Forelimb muscle (tissue), 1 donor: Measurements from ENCODE around the gene ZNF423. TPM values are rescaled to one million over a fixed set of nuclear protein-coding genes. Genes with fewer than 3 reads are reported as not detected.
"Not testable (repeated sequence)": the region's sequence is repeated elsewhere in the genome, so short reads cannot be mapped to it uniquely, and the experiment has no call there.

ENCODE experiments used
- DNase-seq: peaks from one replicate; pipeline ENCODE4 v3.0.0-alpha.2; 2013; ENCODE audit warnings: low read depth
- polyA plus RNA-seq: library from polyadenylated mRNA; unstranded; fragments of 120-200 nt; gene quantifications from one replicate; pipeline ENCODE4 v1.2.1, GENCODE V29; 2013; ENCODE audit not compliant: insufficient read length

Gene ZNF423
- polyA plus RNA-seq, 1 donor, result 26.2 TPM

DNA sequence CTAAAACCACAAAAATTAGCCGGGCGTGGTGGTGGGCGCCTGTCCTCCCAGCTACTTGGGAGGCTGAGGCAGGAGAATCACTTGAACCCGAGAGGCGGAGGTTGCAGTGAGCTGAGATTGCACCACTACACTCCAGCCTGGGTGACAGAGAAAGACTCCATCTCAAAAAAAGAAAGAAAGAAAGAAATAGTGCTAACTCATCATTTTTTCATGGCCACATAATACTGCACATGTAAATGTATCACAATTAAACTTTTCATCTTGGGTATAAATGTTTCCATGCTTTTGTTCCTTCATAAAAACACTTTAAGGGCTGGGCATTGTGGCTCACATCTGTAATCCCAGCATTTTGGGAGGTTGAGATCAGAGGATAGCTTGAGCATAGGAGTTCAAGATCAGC, 15.9 kb upstream of the ZNF423 start:
- not testable (repeated sequence) for DNase-seq

DNA sequence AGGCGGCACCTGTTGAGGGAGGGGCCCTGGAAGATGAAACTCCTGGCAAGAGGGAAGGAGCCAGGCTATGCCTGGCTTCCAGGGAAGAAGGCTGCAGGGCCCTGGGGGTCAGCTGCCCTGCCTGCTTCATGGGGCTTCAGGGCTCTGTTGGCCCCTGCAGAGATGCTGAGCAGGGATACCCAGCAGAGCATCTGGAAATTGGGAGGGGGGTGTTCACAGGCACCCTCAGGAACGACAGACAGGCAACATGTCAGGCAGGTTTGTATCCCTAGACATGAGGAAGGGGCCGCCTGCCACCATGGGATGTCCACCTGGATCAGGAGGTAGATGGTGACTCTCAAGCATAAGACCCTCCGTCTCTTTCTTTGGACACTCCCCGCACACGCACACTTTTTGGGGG, 13.8 kb upstream of the ZNF423 start:
- no peak for DNase-seq

DNA sequence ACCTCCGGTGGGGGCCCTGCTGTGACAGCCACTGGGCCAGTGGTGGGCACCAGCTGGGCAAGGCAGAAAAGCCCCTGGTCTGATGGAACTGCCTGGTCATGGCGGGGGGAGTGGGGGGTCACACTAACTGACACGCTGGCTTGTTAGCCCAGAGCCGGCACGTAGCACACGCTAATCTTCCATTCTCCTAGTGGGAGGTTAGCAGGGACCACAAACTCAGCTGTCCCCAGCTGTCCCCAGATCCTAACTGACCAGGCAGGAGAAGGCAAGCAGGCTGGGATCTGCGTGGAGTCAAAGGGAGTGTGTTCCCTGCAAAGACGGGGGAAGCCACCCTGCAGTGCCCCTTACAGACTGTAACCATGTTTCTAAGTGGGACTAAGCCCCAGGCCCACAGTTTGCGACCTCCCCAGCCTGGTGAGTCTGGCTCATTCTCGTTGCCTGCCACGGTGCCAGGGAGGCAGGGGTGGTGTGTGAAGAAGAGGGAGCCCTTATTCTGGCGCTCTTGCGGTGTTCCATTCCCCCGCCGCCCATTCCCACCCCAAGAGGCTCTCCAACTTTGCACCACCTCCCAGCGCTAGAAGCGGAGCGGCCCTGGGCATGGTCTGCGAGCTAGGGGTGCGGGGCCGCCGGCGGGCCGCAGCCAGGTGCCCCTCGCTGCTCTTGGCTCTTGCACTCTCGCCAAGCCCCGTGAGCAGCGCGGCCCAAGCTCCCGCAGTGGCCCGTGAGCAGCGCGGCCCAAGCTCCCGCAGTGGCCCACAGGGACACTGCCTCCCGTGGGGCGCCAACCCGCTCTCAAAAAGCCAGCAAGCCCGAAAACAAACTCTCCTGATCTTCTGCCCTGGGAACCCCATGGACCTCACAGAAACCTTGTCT, 12.1 kb upstream of the ZNF423 start:
- no peak for DNase-seq

DNA sequence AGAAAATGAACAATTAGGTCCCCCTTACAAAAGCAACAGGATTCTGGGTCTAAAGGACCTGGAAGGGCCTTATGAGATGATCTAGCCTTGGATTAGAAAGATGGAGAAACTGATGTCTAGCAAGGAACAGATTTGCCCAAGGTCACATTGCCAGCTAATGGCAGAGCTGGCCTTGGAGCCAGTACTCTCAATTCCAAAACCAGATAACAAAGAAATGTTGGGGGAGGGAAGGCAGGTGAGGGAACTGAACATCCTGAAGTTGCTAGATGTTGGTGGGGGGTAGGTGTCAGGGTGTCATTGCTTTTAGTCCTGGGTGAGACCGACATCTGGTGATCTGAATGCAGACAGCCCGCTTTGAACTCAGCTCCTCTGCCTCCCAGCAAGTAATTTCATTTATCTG, 11.3 kb upstream of the ZNF423 start:
- no peak for DNase-seq

DNA sequence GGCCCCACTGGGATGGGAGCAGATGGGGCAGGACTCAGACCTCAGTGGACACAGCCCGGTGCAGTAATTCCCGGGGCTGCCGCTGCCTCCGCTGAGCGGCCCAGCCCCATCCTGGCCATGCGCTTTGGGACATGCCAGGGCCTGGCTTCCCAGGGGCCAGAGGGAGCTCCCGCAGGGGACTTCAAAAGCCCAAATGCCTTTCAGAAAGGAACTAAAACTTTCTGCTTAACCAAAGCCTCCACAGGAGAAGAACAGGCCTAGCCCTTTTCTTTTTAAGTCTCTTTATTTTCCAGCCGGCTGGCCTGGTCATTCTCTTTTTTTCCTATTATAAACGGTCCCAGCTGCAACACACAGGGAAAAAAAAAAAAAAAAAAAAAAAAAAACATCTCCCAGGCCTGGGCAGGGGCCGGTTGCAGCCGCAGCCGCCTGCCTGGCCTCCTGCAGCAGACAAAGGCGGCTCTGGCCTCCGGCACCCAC, 10.7 kb upstream of the ZNF423 start:
- DNase-seq, result no peak

DNA sequence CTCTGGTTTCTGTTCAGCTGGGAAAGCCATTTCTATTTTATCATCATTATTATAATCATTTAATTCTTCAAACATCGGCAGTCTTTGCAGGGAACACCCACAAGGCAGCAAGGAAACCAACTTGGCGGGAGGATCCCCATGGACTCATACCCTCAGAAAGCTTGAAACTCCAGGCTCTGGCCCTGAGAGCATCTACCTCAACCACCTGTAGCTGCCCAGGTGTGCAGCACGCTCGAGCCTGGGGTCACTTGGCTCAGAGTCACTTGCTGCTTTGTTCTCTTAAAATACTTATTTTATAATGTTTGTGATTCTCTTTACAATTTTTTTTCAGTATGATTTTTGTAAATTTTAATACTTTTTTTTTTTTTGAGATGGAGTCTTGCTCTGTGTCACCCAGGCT, 6.8 kb upstream of the ZNF423 start:
- no peak for DNase-seq

DNA sequence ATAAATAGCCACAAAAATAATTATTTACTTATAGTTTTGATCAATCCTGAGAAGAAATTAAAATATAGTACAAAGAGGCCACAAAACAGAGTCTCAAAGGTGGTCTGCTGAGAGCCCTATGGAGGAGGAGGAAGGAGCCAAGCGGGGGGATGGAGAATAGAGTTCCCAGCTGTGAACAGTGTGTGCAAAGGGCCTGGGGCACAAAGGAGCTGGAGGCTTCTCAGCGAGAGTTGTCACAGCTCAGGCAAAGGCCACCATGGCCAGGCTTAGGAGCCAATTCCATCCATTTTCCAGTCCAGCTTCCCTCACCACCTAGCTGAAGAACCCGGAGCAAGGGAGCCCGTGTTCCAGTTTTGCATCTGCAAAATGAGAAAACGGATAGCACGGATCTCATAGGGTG, 5.4 kb upstream of the ZNF423 start:
- DNase-seq, result no peak

DNA sequence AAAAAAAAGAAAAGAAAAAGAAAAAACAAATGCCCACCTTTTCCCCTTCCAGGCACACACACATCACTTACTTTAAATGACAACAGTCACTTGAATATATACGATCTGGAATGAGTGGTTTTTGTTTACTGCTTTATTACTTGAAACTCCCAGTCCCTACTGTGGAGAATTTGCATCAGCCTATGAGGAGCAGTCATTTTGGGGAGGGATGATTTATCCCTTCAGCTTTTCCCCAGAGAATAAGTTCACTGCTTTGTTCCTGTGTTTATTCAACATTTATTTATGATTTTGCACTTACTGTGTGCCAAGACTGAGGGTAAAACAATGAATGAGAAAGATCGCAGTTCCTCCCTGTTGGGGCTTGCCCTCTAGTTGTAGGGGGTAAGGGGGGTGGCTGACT, 4.7 kb upstream of the ZNF423 start:
- no peak for DNase-seq

DNA sequence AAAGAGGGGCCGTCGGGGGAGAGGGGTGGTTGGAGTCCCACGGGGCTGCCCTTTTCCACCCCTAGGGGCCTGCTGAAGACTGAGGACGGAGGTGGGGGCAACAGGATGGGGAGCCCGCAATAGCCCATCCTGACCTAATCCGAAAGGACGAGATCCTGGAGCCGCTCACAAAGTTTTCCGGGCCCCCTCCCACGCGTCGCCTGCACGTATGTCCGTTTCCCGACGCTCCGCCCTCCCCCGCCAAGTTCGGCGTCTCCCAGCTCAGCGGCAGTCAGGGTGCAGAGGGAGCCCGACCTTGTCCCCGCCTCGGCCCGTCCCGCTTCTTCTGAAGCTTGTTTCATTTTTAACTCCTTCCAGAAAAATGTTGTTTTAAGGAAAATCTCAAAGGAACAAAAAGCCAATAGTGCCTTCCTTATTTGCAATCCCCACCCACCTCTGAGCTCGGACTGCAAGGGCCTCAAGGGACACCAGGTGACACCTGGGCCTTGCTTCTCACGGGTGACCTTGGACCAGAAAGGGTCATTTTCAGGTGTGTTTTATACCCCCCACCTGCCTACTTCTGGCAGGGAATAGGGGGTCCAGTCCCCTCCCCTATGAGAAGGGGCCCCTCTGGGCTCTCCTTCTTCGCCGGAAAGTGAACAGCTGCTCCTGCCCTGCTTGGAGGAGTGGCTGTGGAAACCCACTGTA, 3.4 kb upstream of the ZNF423 start:
- DNase-seq, result no peak

DNA sequence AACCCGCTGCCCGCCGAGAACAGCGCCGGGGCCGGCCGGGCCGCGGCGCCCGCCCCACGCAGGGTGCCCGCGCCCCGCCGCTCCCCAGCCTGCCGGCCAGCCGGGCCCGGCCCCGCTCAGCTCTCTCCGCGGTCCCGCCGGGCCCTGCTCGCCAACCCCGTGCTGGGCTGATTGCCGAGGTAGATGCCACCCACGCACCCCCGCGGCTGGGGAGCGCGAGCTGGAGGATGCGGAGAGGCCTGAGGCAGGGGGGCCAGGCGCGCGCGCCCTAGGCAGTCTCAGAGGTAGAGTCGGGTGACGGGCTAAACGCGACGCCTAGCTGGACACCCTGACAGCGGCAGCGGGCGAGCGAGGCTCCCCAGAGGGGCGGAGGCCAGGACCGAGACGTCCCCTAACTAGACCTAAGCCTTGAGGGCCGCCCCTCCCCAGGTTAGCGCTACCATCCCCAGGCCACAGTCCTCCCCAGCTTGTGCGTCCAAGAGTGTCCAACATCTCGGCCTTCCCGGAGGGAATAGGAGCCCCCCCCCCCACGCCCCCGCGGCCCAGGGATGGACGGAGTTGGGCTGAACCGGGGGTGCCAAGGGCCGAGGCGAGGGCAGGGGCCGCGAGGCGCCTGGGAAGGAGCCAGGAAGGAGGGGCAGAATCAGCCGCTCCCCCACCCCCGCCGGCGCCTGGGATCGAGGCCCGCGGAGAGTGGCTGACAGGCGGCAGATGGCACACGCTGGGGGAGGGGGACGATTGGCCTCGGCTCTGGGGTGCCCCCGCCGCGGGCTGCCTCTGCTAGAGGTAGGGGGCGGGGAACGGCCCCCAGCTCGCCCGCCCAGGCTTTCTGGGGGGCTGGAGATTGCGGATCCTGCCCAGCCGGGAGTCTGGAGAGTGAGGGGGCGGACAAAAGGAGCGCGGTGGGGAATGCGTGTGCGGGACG, 2.5 kb upstream of the ZNF423 start:
- no peak for DNase-seq

DNA sequence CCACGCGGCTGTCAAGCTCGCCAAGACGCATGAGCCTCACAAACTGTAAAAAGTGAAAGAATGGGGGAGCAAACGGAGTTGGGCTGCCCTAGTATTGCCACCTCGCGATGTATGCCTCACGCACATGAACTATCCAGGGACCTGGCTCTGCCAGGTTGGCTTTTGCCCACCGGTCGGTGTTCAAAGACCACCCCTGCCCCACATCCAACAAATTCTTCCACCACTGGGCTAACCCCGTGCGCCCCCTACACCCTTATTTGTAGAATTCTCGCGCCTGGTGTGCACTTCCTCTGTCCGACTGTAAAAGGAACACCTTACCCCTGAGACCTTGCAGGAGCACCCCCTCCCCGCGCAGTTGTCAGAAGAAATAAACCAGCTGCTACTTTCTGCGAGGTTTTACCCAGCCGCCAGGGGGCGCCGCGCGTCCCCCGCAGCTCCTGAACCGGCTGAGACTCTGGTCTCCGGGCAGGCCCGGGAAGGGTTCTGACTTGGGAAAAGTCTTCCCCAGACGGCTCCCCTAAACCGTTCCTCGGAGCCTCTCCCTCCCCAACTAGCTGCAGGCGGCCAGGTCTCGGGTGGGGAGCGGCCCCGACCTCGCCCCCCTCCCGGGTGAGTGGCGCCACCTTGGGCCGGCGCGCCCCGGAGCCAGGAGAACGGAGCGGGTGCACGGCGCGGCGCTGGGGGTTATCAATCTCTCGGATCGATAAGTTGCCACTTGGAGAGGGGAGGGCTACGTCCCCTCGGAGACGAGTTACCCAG, 1.7 kb upstream of the ZNF423 start:
- DNase-seq, result no peak

DNA sequence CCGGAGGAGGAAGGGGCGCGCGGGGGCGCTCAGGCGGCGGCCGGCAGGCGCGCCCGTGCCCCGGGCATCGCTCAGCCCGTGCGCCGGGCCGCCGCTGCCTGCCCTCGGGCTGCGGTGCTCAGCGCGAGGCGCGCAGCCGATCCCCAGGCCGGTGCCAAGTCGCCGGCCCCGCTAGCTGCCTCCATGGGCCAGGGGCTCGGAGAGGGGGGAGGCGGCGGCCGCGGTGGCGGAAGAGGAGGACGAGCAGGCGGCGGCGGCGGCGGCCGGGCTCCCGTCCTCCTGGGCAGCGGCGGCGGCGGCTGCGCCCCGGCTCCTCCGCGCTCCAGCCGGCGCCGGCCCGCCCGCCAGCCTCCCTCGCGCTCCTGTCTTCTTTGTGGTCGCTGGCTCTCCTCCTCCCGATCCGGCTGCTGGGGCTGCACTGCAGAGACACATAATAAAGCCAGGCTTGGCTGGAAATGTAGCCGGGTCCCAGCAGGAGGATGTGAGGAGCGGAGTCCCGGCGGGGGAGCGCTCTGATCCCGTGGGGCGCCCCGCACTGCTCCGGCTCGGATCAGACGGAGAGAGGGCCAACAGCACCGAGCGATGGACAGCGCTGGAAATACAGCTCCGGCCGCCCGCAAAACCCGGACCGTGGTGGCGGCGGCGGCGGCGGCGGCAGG, 889 bp upstream of the ZNF423 start:
- DNase-seq, result no peak

DNA sequence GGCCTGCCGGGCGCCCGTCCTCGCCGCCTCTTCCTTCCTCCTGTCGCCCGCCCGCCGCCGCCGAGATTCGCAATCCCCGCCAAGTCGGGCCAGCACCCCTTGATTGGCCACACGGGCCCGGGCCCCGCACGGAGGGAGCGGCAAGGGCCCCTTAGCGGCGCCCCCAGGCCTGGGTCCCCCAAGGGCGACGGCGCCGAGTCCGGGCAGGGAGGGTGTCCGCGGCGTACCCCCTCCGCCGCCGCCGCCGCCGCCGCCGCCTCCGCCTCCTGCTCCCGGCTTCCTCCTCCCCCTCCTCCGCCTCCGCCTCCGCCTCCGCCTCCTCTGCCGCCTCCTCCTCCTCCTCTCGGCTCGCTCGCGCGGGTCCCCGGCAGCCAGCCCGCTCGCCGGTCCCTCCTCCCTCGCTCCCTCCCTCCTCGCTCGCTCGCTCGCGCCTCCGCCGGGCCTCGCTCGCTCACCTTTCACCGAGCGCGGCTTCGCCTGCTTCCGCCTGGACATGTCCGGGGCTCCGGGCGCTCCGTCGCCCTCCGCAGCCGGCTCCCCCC, 561 bp downstream of the ZNF423 start:
- DNase-seq, result no peak

DNA sequence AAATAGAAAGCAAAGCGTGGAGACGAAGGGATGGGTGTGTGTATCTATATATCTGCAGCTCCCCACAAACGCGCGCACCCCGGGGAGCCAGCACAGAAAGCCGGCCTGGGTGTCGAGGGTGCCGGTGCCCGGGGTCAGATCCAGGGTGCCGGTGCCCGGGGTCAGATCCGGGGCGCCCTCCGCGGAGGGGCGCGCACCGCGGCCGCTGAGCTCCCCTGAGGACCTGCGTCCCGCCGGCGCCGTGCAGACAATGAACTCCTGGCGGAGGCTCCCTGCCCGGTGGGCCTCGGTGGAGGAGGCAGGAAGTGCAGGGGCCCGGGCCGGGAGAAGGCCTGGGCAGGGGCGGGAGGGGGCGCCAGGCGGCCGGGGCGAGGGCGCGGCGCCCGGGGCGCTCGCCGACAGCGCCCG, 1.1 kb downstream of the ZNF423 start:
- DNase-seq, result no peak

DNA sequence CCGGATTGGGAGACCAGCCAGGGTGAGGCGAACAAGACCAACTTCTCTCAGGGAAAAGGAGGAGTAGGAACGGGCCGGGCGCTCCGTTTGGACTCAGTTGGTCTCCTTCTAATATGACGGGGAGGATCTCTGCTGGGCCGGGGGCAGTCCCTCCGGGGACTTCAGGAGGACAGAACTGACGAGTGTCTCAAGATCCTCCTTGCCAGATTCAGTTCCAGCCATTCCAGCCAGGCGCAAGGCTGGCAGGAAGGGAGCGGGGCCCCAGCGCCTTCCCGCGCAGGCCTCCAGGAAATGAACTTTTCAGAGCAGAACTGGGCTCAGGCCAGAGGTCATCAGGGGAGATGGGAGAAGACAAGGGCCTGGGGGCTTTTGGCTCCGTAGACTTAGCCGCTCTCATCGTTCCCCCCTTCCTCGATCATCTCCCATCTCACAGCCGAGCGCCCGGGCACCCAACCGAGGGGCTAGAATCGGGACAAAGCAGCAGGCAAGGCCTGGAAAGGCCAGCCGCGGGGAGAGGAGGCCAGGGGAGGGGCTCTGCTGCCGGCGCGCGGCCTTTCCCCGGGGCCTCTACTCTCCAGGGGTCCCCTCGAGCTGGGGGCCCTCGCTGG, 1.6 kb downstream of the ZNF423 start:
- DNase-seq, result no peak

DNA sequence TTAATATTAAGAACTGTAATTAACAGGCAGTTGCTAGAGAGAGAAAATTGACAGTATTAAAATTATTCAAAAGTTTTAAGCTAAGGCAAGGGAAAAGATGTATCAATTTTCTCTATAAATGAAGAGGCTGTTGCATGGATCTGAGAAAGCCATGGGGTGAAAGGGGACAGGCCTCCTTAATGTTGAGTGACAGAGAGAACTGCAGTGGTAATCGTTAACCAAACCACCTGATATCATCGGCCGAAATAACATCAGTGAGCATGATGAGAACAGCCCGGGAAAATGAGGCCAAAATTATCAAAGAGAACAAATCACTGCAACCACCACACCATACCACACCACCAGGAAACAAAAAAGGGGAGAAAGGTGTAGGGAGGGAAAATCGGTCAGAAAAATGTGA, 3.6 kb downstream of the ZNF423 start:
- no peak for DNase-seq

DNA sequence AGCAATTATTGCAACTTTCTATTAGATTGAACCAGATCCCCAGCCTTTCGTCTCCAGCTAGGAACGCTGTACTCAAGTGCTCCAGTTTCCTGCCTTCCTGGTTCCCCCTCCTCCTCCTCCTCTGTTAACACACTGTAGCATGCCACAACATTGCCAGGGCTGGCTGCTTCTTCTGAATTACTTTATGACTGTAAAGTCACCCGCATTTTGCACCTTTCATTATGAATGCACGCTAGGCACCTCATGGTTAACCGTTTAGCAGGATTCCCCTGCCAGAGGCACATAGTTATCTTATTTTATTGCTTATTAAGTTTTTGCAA, 4.5 kb downstream of the ZNF423 start:
- no peak for DNase-seq

DNA sequence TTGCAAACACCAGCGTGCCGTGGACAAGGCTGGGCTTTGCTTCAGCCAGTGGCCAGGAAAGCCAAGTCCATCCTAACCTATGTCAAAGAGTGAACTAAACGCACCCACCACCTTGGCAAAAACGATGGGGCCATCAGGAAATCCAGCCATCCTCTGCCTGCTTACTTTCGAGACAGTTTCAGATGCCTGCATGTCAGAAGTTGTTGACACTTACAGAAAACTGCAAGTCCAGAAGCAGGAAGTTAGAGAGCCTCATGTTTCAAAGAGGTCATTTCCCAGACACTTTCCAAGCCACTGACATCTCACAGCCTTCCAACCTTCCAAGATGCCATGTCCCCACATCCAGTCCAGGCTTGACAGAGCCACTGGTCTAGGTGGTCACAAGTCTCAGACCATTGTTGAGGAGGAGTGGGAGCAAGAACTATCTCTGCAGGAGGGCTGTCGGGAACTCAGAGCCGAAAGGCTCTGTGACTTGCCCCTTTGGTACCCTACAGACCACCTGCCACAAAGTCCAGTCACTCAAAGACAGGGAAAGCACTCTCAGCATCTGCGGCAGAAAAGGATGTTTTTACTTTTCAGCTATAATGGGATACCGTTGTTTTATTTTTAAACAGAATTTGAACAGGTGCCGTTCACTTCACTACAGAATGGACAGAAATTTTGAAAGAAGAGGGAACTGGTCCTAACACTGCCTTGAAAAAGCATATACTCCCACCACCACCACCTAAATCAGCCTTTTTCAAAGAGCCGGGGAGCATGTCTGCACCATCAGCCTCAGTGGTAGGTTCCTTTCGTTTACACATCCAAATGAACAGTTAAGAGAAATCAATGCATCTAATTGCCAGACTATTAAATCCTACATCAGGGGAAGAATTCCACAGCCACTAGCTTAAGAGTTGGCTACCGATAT, 5.1 kb downstream of the ZNF423 start:
- DNase-seq, result no peak

DNA sequence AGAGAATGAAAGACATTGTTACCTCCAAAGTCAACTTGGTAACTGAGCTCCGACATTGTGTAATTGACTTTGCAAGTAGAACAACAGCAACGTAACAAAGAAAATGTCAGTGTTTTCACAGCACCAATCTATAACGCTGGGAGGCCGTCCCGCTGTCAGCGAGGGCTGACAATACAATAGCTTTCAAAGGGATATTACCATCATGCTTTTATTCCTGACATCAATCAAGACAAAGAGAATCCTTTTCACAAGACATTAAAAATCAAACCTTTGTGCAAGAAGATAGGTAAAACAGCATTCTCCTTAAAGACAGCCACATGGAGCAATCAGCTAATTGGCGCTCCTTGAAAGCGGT, 6.2 kb downstream of the ZNF423 start:
- DNase-seq, result no peak
